Measurements from ENCODE around the gene ELF1. TPM values are rescaled to one million over a fixed set of nuclear protein-coding genes. Genes with fewer than 3 reads are reported as not detected.

The ELF1 gene
- 10 to 100 TPM; 76.8 to 77.6 TPM for total RNA-seq
- 139 TPM for polyA plus RNA-seq

- no peaks in the 10 kb centered on the region for H3K27me3 ChIP-seq (ENCODE audit: insufficient read depth, low read length, poor library complexity, severe bottlenecking)
- H3K27ac ChIP-seq (ENCODE audit: low read depth, low read length), result peak within 1 kb of the TSS; percentile 91
- Mint-ChIP-seq H3K27me3 (no peaks in the 10 kb centered on the region), H3K9me3 (no peaks in the 10 kb centered on the region), H3K4me3 (peak within 1 kb of the TSS; percentile 89 to 95 (median 92)), H3K27ac (peak within 1 kb of the TSS; percentile 84 to 99 (median 97)), H3K4me1 (peaks cover 37 to 61% (median 49%) of the 10 kb centered on the region in 3 donors), H3K36me3 (peaks cover 0 to 21% (median 0%) of the 10 kb centered on the region in 3 donors)
- no peaks in the 10 kb centered on the region for H3K36me3 ChIP-seq (ENCODE audit: insufficient read depth, low read length)
- peak; percentile 38 to 78 (median 72) for DNase-seq
- ChIA-PET CTCF (interaction anchor here (0.7 to 5.2 kb wide), 12 partner anchors 12 to 98 kb away, joined by 3 to 22 read pairs (median 4); partner anchors contain the start of gene WBP4), POLR2A (interaction anchor here (0.9 to 3.5 kb wide), 8 partner anchors 11 to 46 kb away, joined by 3 to 31 read pairs (median 4); partner anchors contain the start of gene WBP4)
- H3K9me3 ChIP-seq (ENCODE audit: low read length), result no peaks in the 10 kb centered on the region
- H3K4me1 ChIP-seq (ENCODE audit: insufficient read depth, low read length), result peaks cover 31% of the 10 kb centered on the region
- peak within 1 kb of the TSS; percentile 66 for H3K4me3 ChIP-seq (ENCODE audit: low read length)
Measured at GRCh38 chr13:41019011-41019487, at the start of gene ELF1. Gene ELF1, minus strand, starts transcription at chr13:41019316. Its CDS starts 37,262 bp downstream, at chr13:40982054.

DNA sequence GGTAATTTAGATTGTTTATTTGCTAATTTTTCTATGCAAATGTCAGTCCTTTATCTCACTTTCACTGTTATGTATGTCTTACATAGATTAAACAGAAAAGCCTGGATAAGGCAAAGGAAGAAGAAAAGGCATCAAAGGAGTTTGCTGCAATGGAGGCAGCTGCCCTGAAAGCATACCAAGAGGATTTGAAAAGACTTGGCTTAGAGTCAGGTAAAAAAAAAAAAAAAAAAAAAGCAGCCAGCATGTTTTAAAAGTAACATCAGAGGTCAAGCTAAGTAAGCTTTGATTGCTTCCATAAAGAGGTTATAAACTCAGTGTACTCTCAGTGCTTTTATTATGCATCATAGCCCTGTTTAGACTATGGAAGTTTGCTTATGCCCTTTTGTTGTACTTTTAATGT is 46.0 kb upstream of the ELF1 start:
- POLR2A ChIA-PET, result interaction anchor here (0.5 kb wide), 1 partner anchor 143 kb away, joined by 3 read pairs; no protein-coding TSS in a partner anchor
- Mint-ChIP-seq H3K27ac (peak overlapping the region in 1 of 8 donors; percentile 48), H3K36me3 (peaks cover 6 to 66% (median 17%) of the 10 kb centered on the region in 3 donors), H3K4me1 (peaks cover 20 to 37% (median 28%) of the 10 kb centered on the region in 3 donors), H3K9me3 (peaks cover 0 to 9% (median 4%) of the 10 kb centered on the region in 5 donors), H3K4me3 (peak overlapping the region in 1 of 7 donors; percentile 48), H3K27me3 (peaks cover 0 to 14% of the 10 kb centered on the region in 2 donors)
- H3K4me1 ChIP-seq (ENCODE audit: insufficient read depth, low read length), result peaks cover 8% of the 10 kb centered on the region
- no peak overlapping the region for H3K4me3 ChIP-seq (ENCODE audit: low read length)
- H3K9me3 ChIP-seq (ENCODE audit: low read length), result no peaks in the 10 kb centered on the region
- H3K36me3 ChIP-seq (ENCODE audit: insufficient read depth, low read length), result peaks cover 22% of the 10 kb centered on the region
- CTCF ChIA-PET, result no interaction called here
- H3K27me3 ChIP-seq (ENCODE audit: insufficient read depth, low read length, poor library complexity, severe bottlenecking), result no peaks in the 10 kb centered on the region
- no peak for DNase-seq
- H3K27ac ChIP-seq (ENCODE audit: low read depth, low read length), result no peak overlapping the region

GRCh38 chr13:41064493-41064892 is 45.4 kb upstream of the ELF1 start:
- H3K9me3 Mint-ChIP-seq, result peaks cover 0 to 9% (median 4%) of the 10 kb centered on the region in 5 donors
- peaks cover 6 to 66% (median 17%) of the 10 kb centered on the region in 3 donors for H3K36me3 Mint-ChIP-seq
- H3K4me1 ChIP-seq (ENCODE audit: insufficient read depth, low read length), result peaks cover 12% of the 10 kb centered on the region
- no peak for DNase-seq
- no peaks in the 10 kb centered on the region for H3K9me3 ChIP-seq (ENCODE audit: low read length)
- H3K27ac Mint-ChIP-seq, result peak overlapping the region in 1 of 8 donors; percentile 35
- ChIA-PET POLR2A (no interaction called here), CTCF (no interaction called here)
- no peaks in the 10 kb centered on the region for H3K27me3 ChIP-seq (ENCODE audit: insufficient read depth, low read length, poor library complexity, severe bottlenecking)
- no peak overlapping the region for H3K27ac ChIP-seq (ENCODE audit: low read depth, low read length)
- no peak overlapping the region for H3K4me3 ChIP-seq (ENCODE audit: low read length)
- H3K36me3 ChIP-seq (ENCODE audit: insufficient read depth, low read length), result peaks cover 18% of the 10 kb centered on the region
- H3K27me3 Mint-ChIP-seq, result peaks cover 0 to 14% of the 10 kb centered on the region in 2 donors
- no peak overlapping the region for H3K4me3 Mint-ChIP-seq
- peaks cover 24 to 41% (median 33%) of the 10 kb centered on the region in 3 donors for H3K4me1 Mint-ChIP-seq

GRCh38 chr13:41061914-41062837 is 43.1 kb upstream of the ELF1 start:
- ChIA-PET POLR2A (interaction anchor here (1.6 to 2.7 kb wide), 4 partner anchors 43 to 140 kb away, joined by 5 to 31 read pairs (median 8); partner anchors contain the start of gene ELF1), CTCF (interaction anchor here (1.2 to 3.5 kb wide), 6 partner anchors 9 to 140 kb away, joined by 3 to 23 read pairs (median 5); no protein-coding TSS in a partner anchor)
- Histone ChIP-seq H3K9me3 (ENCODE audit: low read length) (no peaks in the 10 kb centered on the region), H3K4me1 (ENCODE audit: insufficient read depth, low read length) (peaks cover 24% of the 10 kb centered on the region), H3K36me3 (ENCODE audit: insufficient read depth, low read length) (peaks cover 5% of the 10 kb centered on the region), H3K4me3 (ENCODE audit: low read length) (peak overlapping the region; percentile 98), H3K27me3 (ENCODE audit: insufficient read depth, low read length, poor library complexity, severe bottlenecking) (no peaks in the 10 kb centered on the region), H3K27ac (ENCODE audit: low read depth, low read length) (peak overlapping the region; percentile 88)
- Mint-ChIP-seq H3K27me3 (peaks cover 0 to 14% of the 10 kb centered on the region in 2 donors), H3K27ac (peak overlapping the region; percentile 98 to 100 (median 99)), H3K36me3 (peaks cover 0 to 50% (median 7%) of the 10 kb centered on the region in 3 donors), H3K4me3 (peak overlapping the region; percentile 97 to 100 (median 100)), H3K4me1 (peaks cover 36 to 61% (median 47%) of the 10 kb centered on the region in 3 donors), H3K9me3 (peaks cover 0 to 9% (median 4%) of the 10 kb centered on the region in 5 donors)
- DNase-seq, result peak in 1 of 5 donors; percentile 13

DNA sequence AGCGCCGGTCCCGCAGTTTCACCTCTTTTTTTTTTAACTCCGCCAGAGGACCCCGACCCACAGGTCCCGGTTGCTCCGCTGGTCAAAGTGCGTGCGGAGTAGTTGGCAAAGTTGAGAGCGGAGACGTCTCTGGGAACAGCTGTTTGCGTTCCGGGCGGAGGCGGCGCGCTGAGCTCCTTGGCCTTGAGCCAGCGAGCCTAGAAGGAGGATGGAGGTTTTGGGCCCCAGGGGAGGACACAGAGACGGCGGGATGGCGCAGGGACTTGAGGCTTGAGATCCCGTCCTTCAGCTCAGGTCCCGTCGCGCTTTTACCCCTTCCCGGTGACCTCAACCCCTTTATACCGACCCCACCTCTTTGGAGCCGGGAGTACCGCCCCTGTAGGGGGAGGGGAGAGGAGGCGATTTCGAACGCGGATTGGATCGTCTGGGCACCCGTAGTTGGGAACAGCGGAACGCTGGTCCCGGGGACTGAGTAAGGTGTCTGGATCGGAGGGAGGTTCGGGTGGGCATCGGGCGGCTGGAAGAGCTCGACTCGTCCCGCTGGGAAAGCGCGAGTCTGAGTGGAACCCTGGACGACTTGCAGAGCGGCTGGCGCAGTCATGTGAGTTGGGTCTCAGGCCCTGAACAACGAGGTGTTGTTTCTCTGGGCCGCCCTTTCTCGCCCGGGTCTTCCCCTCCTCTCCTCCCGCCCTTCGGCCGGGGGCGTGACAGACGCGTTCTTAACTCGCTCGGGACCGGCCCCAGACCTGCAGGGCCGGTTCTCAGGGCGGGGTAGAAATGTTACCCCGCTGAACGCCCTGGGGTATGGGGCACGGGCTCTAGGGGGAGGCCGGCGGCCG is 42.2 kb upstream of the ELF1 start, which contains the start of gene WBP4:
Gene WBP4, plus strand, starts transcription at position 435 of the 839 bp plus-strand sequence. Its CDS starts 165 bp downstream, at position 600.
- peak within 1 kb of the TSS; percentile 88 for H3K27ac ChIP-seq (ENCODE audit: low read depth, low read length)
- peaks cover 40 to 67% (median 52%) of the 10 kb centered on the region in 3 donors for H3K4me1 Mint-ChIP-seq
- H3K27me3 Mint-ChIP-seq, result peaks cover 0 to 14% of the 10 kb centered on the region in 2 donors
- peaks cover 24% of the 10 kb centered on the region for H3K4me1 ChIP-seq (ENCODE audit: insufficient read depth, low read length)
- H3K36me3 Mint-ChIP-seq, result peaks cover 0 to 43% (median 5%) of the 10 kb centered on the region in 3 donors
- H3K27ac Mint-ChIP-seq, result peak within 1 kb of the TSS; percentile 98 to 100 (median 99)
- H3K4me3 Mint-ChIP-seq, result peak within 1 kb of the TSS; percentile 97 to 100 (median 100)
- peak within 1 kb of the TSS; percentile 98 for H3K4me3 ChIP-seq (ENCODE audit: low read length)
- peaks cover 0 to 9% (median 4%) of the 10 kb centered on the region in 5 donors for H3K9me3 Mint-ChIP-seq
- no peaks in the 10 kb centered on the region for H3K27me3 ChIP-seq (ENCODE audit: insufficient read depth, low read length, poor library complexity, severe bottlenecking)
- CTCF ChIA-PET, result interaction anchor here (0.6 to 3.5 kb wide), 22 partner anchors 8 to 291 kb away, joined by 3 to 23 read pairs (median 3); partner anchors contain the start of gene ELF1
- no peaks in the 10 kb centered on the region for H3K9me3 ChIP-seq (ENCODE audit: low read length)
- DNase-seq, result peak; percentile 76 to 93 (median 88)
- no peaks in the 10 kb centered on the region for H3K36me3 ChIP-seq (ENCODE audit: insufficient read depth, low read length)
- POLR2A ChIA-PET, result interaction anchor here (0.9 to 2.7 kb wide), 12 partner anchors 8 to 140 kb away, joined by 3 to 31 read pairs (median 5); partner anchors contain the start of gene ELF1

GRCh38 chr13:41060724-41061074 is 41.6 kb upstream of the ELF1 start:
- peak in 4 of 5 donors; percentile 76 to 89 (median 81) for DNase-seq
- CTCF ChIA-PET, result interaction anchor here (0.6 to 3.5 kb wide), 22 partner anchors 8 to 290 kb away, joined by 3 to 23 read pairs (median 3); partner anchors contain the start of gene ELF1
- H3K4me1 ChIP-seq (ENCODE audit: insufficient read depth, low read length), result peaks cover 24% of the 10 kb centered on the region
- peak overlapping the region; percentile 98 for H3K4me3 ChIP-seq (ENCODE audit: low read length)
- Mint-ChIP-seq H3K4me1 (peaks cover 41 to 69% (median 58%) of the 10 kb centered on the region in 3 donors), H3K4me3 (peak overlapping the region; percentile 97 to 100 (median 100)), H3K27me3 (peaks cover 0 to 14% of the 10 kb centered on the region in 2 donors), H3K27ac (peak overlapping the region; percentile 98 to 100 (median 99)), H3K9me3 (peaks cover 0 to 9% (median 4%) of the 10 kb centered on the region in 5 donors), H3K36me3 (peaks cover 0 to 38% (median 5%) of the 10 kb centered on the region in 3 donors)
- H3K36me3 ChIP-seq (ENCODE audit: insufficient read depth, low read length), result no peaks in the 10 kb centered on the region
- POLR2A ChIA-PET, result interaction anchor here (0.9 to 2.7 kb wide), 13 partner anchors 9 to 139 kb away, joined by 3 to 31 read pairs (median 5); partner anchors contain the start of gene ELF1
- H3K9me3 ChIP-seq (ENCODE audit: low read length), result no peaks in the 10 kb centered on the region
- H3K27ac ChIP-seq (ENCODE audit: low read depth, low read length), result peak overlapping the region; percentile 88
- no peaks in the 10 kb centered on the region for H3K27me3 ChIP-seq (ENCODE audit: insufficient read depth, low read length, poor library complexity, severe bottlenecking)
